Measurements from ENCODE around the gene SEZ6.

DNA sequence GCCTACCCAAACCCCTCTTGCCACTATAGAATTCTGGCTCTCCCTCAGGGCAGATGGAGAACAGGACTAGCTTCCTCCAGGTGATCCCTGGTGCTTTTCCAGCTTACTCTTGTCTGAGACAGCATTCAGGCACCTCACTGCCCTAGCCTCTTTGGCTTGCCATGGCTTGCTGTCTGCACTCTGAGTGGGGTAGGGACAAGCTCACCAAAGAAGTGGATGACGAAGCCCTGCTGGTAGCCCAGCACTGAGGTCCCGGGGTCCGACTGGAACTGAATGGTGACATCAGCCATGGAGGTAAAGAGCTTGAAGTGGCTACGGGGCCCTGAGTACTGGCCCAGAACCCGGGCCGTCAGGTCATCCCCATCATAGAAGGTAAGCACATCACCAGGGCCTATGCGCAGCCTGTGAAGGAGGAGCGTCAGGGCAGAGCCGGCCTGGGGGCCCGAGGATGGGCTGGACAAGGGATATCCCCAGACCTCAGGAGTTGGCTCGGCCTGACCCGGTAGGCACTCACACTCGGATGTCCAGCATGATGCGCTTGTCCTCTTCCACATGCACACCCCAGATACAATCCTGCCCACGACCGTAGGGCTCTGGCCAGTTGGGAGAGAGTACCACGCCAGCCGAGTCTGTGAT, 46.9 kb downstream of the SEZ6 start:
- TF ChIP-seq POLR2A (IDR thresholded peaks at IDR 0.05; ENCODE audit: low read length), result no peak
- no peak for TF ChIP-seq GATA1 (IDR thresholded peaks at IDR 0.05; ENCODE audit: low read depth, low read length)

Data from erythroblast (primary cell).